GM12892 (cell line): ENCODE data around the gene ADRA2C.

Source experiments
- POLR2A ChIP-seq: IDR thresholded peaks from 2 replicates; pipeline ENCODE4 v1.6.1; 2011; ENCODE audit warnings: low read depth, low read length, control low read depth
- POLR2AphosphoS5 ChIP-seq: IDR thresholded peaks from 2 replicates; pipeline ENCODE4 v1.6.1; 2011; ENCODE audit warnings: low read depth, low read length, control low read depth
- TAF1 ChIP-seq: IDR thresholded peaks from 2 replicates; pipeline ENCODE4 v1.6.1; 2011; ENCODE audit warnings: low read depth, mild to moderate bottlenecking, control low read depth, low read length, borderline replicate concordance

DNA sequence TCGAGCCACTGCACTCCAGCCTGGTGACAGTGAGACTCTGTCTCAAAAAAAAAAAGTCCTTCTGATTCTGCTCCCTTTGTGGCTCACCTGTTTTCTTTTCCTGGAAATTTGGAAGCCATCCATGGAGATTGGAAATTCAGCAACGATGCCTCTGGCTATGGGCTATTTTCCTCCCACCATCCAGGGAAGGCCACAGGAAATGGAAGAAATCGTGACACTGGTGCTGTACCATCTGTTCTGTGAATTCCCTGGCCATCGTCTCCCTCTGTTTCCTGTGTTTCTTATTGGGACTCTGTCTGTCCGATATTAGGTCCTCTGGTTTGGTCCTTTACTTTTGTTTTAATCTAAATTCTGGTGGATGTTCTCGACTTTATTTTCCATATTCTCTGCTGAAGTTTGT, 29.4 kb upstream of the ADRA2C start:
- TF ChIP-seq POLR2A (no peak), POLR2AphosphoS5 (no peak), TAF1 (no peak)
